GM12892 (cell line): Measurements from ENCODE around the gene APOBEC3B.

Experiments
- POLR2A ChIP-seq: IDR thresholded peaks from 2 replicates; pipeline ENCODE4 v1.6.1; 2011; ENCODE audit warnings: low read depth, low read length, control low read depth
- POLR2AphosphoS5 ChIP-seq: IDR thresholded peaks from 2 replicates; pipeline ENCODE4 v1.6.1; 2011; ENCODE audit warnings: low read depth, low read length, control low read depth
- TAF1 ChIP-seq: IDR thresholded peaks from 2 replicates; pipeline ENCODE4 v1.6.1; 2011; ENCODE audit warnings: low read depth, mild to moderate bottlenecking, control low read depth, low read length, borderline replicate concordance

DNA sequence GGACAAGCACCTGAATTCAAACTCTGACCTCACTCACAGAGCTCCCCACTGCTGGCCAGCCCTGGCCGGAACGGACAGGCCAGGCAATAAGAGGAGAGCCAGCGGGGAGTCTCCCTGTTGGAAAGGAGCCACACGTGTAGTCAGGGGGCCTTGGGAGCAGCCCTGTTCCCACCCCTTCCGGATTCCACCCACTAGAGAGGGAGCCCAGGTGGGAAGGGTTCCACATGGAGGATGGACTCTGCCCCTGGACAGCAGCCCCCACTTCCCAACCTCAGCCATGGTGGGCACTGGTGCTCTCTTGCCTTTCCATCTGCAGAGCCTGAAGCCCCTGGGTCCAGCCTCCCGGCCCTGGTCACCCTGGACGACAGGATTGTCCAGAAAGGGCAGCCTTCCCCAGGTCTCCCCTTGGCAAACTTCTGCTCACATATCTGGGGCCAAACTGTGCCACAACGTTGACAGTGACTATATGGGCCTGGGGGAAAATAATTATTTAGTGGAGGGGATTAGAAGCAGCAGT is 32.2 kb upstream of the APOBEC3B start:
- no peak for TF ChIP-seq POLR2A
- TF ChIP-seq POLR2AphosphoS5: no peak
- TF ChIP-seq TAF1: no peak
